HG03460 (cell line): ENCODE measurements around the gene CHMP1B.

Experiments
- ATAC-seq: cut with Tn5 transposase; IDR thresholded peaks from one replicate; pipeline ENCODE4 v1.9.1; 2021; ENCODE audit not compliant: unreplicated experiment

The CHMP1B gene

DNA sequence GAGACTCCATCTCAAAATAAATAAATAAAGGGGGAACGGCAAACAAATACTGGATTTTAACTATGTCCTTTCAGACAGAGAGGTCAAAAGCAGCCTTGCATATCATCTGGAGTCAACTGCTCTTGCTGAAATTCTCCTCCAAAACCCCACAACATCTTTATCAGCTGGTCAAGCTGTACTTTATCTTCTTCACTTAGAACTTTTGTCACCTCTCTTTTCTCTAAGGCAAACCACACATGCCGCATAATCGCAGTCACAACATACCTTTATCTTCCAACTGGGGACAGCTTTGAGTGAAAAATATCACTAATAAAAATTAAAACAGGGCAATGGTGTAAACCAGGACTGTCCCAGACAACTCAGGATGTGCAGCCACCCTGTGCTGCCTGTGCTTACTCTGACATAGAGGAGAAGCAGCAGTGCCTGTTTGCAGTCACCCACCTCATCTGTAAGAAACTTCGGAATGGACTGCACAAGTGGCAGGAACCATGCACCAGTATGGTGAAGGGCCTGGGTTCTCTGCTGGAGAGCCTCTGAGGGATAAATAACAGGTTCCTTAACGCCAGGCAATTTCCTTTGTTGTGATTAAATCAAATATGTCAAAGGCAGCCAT, 50.7 kb downstream of the CHMP1B start:
- ATAC-seq, result no peak

GRCh38 chr18:11902522-11903292, 51.5 kb downstream of the CHMP1B start:
- ATAC-seq, result no peak
